HEK293 (cell line): Measurements from ENCODE around the gene ZNF513.

Source experiments
- ATF2 ChIP-seq: fragments of 450-650 bp; formaldehyde crosslinking; IDR thresholded peaks from 2 replicates; pipeline ENCODE4 v1.5.1; 2016; ENCODE audit warnings: missing biosample characterization, missing genetic modification characterization, low read depth
- ELK4 ChIP-seq: IDR thresholded peaks from 2 replicates; pipeline ENCODE4 v1.6.1; 2011; ENCODE audit warnings: mild to moderate bottlenecking, low read depth, low read length, borderline replicate concordance
- GLI2 ChIP-seq: fragments of 450-650 bp; formaldehyde crosslinking; IDR thresholded peaks from 2 replicates; pipeline ENCODE4; 2017; ENCODE audit warnings: missing biosample characterization, missing genetic modification characterization, low read depth, borderline replicate concordance
- GLIS1 ChIP-seq: fragments of 450-650 bp; formaldehyde crosslinking; IDR thresholded peaks from 2 replicates; pipeline ENCODE4 v1.5.1; 2016; ENCODE audit warnings: missing biosample characterization, missing genetic modification characterization
- KLF10 ChIP-seq: fragments of 450-650 bp; IDR thresholded peaks from 2 replicates; pipeline ENCODE4 v1.5.1; 2018; ENCODE audit warnings: missing biosample characterization, mild to moderate bottlenecking, missing genetic modification characterization
- KLF16 ChIP-seq: fragments of 450-650 bp; formaldehyde crosslinking; IDR thresholded peaks from 2 replicates; pipeline ENCODE4 v1.5.1; 2017; ENCODE audit warnings: missing biosample characterization, missing genetic modification characterization
- KLF9 ChIP-seq: fragments of 450-650 bp; formaldehyde crosslinking; IDR thresholded peaks from 2 replicates; pipeline ENCODE4 v1.5.1; 2016; ENCODE audit warnings: missing biosample characterization, missing genetic modification characterization, low read depth
- SCRT2 ChIP-seq: fragments of 450-650 bp; formaldehyde crosslinking; IDR thresholded peaks from 2 replicates; pipeline ENCODE4 v1.5.1; 2016; ENCODE audit warnings: missing biosample characterization, missing genetic modification characterization
- SP3 ChIP-seq: fragments of 450-650 bp; formaldehyde crosslinking; IDR thresholded peaks from 2 replicates; pipeline ENCODE4 v1.5.1; 2016; ENCODE audit warnings: missing biosample characterization, missing genetic modification characterization
- TCF7L2 ChIP-seq: IDR thresholded peaks from 2 replicates; pipeline ENCODE4 v1.6.1; 2011; ENCODE audit warnings: low read depth, mild to moderate bottlenecking, inconsistent platforms, low read length, moderate library complexity, borderline replicate concordance
- TRIM28 ChIP-seq: IDR thresholded peaks from 2 replicates; pipeline ENCODE4 v1.6.1; 2011; ENCODE audit warnings: low read length, control low read depth, borderline replicate concordance
- ZBTB48 ChIP-seq: fragments of 450-650 bp; formaldehyde crosslinking; IDR thresholded peaks from 2 replicates; pipeline ENCODE4 v1.5.1; 2016; ENCODE audit warnings: missing biosample characterization, missing genetic modification characterization
- ZFHX2 ChIP-seq: fragments of 450-650 bp; formaldehyde crosslinking; conservative IDR thresholded peaks from 2 replicates; pipeline ENCODE4 v1.5.1; 2016; ENCODE audit warnings: missing biosample characterization, missing genetic modification characterization
- ZFP41 ChIP-seq: fragments of 450-650 bp; formaldehyde crosslinking; IDR thresholded peaks from 2 replicates; pipeline ENCODE4 v1.5.1; 2016; ENCODE audit warnings: missing biosample characterization, missing genetic modification characterization, borderline replicate concordance
- ZNF10 ChIP-seq: fragments of 450-650 bp; formaldehyde crosslinking; IDR thresholded peaks from 2 replicates; pipeline ENCODE4 v1.5.1; 2017; ENCODE audit warnings: missing biosample characterization, missing genetic modification characterization
- ZNF140 ChIP-seq: fragments of 450-650 bp; formaldehyde crosslinking; IDR thresholded peaks from 2 replicates; pipeline ENCODE4 v1.5.1; 2016; ENCODE audit warnings: missing biosample characterization, missing genetic modification characterization
- ZNF146 ChIP-seq: fragments of 450-650 bp; formaldehyde crosslinking; IDR thresholded peaks from 2 replicates; pipeline ENCODE4 v1.5.1; 2016; ENCODE audit warnings: missing biosample characterization, missing genetic modification characterization
- ZNF155 ChIP-seq: fragments of 450-650 bp; formaldehyde crosslinking; IDR thresholded peaks from 2 replicates; pipeline ENCODE4 v1.5.1; 2016; ENCODE audit warnings: missing biosample characterization, missing genetic modification characterization
- ZNF211 ChIP-seq: fragments of 450-650 bp; formaldehyde crosslinking; IDR thresholded peaks from 2 replicates; pipeline ENCODE4 v1.5.1; 2016; ENCODE audit warnings: low read depth, missing biosample characterization, missing genetic modification characterization
- ZNF23 ChIP-seq: fragments of 450-650 bp; formaldehyde crosslinking; IDR thresholded peaks from 2 replicates; pipeline ENCODE4 v1.5.1; 2016; ENCODE audit warnings: missing biosample characterization, missing genetic modification characterization, borderline replicate concordance
- ZNF266 ChIP-seq: fragments of 450-650 bp; formaldehyde crosslinking; IDR thresholded peaks from 2 replicates; pipeline ENCODE4 v1.5.1; 2016; ENCODE audit warnings: missing biosample characterization, missing genetic modification characterization, low read depth
- ZNF341 ChIP-seq: fragments of 450-650 bp; formaldehyde crosslinking; IDR thresholded peaks from 2 replicates; pipeline ENCODE4; 2016; ENCODE audit warnings: low read depth, missing biosample characterization, missing genetic modification characterization
- ZNF433 ChIP-seq: fragments of 450-650 bp; formaldehyde crosslinking; IDR thresholded peaks from 2 replicates; pipeline ENCODE4 v1.5.1; 2016; ENCODE audit warnings: missing biosample characterization, missing genetic modification characterization, low read depth
- ZNF555 ChIP-seq: fragments of 450-650 bp; formaldehyde crosslinking; conservative IDR thresholded peaks from 2 replicates; pipeline ENCODE4 v1.5.1; 2017; ENCODE audit warnings: missing biosample characterization, mild to moderate bottlenecking, missing genetic modification characterization, inconsistent platforms
- ZNF560 ChIP-seq: fragments of 450-650 bp; formaldehyde crosslinking; IDR thresholded peaks from 2 replicates; pipeline ENCODE4 v1.5.1; 2017; ENCODE audit warnings: missing biosample characterization, missing genetic modification characterization, borderline replicate concordance
- ZNF561 ChIP-seq: fragments of 450-650 bp; IDR thresholded peaks from 2 replicates; pipeline ENCODE4 v1.5.1; 2018; ENCODE audit warnings: missing biosample characterization, missing genetic modification characterization, borderline replicate concordance
- ZNF610 ChIP-seq: fragments of 450-650 bp; formaldehyde crosslinking; IDR thresholded peaks from 2 replicates; pipeline ENCODE4 v1.5.1; 2016; ENCODE audit warnings: missing biosample characterization, missing genetic modification characterization, borderline replicate concordance
- ZNF623 ChIP-seq: fragments of 450-650 bp; formaldehyde crosslinking; IDR thresholded peaks from 2 replicates; pipeline ENCODE4 v1.5.1; 2016; ENCODE audit warnings: missing biosample characterization, missing genetic modification characterization
- ZNF639 ChIP-seq: fragments of 450-650 bp; formaldehyde crosslinking; IDR thresholded peaks from 2 replicates; pipeline ENCODE4 v1.5.1; 2016; ENCODE audit warnings: missing biosample characterization, missing genetic modification characterization
- ZNF670 ChIP-seq: fragments of 450-650 bp; formaldehyde crosslinking; IDR thresholded peaks from 2 replicates; pipeline ENCODE4 v1.5.1; 2016; ENCODE audit warnings: missing biosample characterization, missing genetic modification characterization, low read depth
- ZNF677 ChIP-seq: fragments of 450-650 bp; IDR thresholded peaks from 2 replicates; pipeline ENCODE4 v1.5.0; 2018; ENCODE audit warnings: missing biosample characterization, mild to moderate bottlenecking, missing genetic modification characterization, moderate library complexity
- ZNF704 ChIP-seq: fragments of 450-650 bp; formaldehyde crosslinking; IDR thresholded peaks from 2 replicates; pipeline ENCODE4 v1.5.1; 2016; ENCODE audit warnings: missing biosample characterization, missing genetic modification characterization
- ZNF791 ChIP-seq: fragments of 450-650 bp; formaldehyde crosslinking; IDR thresholded peaks from 2 replicates; pipeline ENCODE4 v1.5.1; 2016; ENCODE audit warnings: missing biosample characterization, missing genetic modification characterization
- ZSCAN30 ChIP-seq: fragments of 450-650 bp; IDR thresholded peaks from 2 replicates; pipeline ENCODE4 v1.5.1; 2018; ENCODE audit warnings: missing biosample characterization, mild to moderate bottlenecking, missing genetic modification characterization, moderate library complexity

Gene ZNF513

GRCh38 chr2:27356382-27357181, 24.0 kb downstream of the ZNF513 start, which contains the start of gene GTF3C2 (continued):
- TF ChIP-seq ZNF23 (tag by site-specific recombination) (no peak), KLF16 (tag by site-specific recombination) (no peak; the same call in 1 of the 2 replicates), ZNF639 (tag by site-specific recombination) (no peak; the same call in 1 of the 2 replicates), GLIS1 (tag by site-specific recombination) (peak; percentile 54), ZNF670 (tag by site-specific recombination) (no peak), ELK4 (0 out of 2 replicates have a peak, but pooled peaks have one; percentile 43), SP3 (tag by site-specific recombination) (peak; percentile 69), ZNF555 (no peak), ZFHX2 (tag by site-specific recombination) (peak; percentile 71), ZNF677 (tag by site-specific recombination) (no peak), ZNF791 (tag by site-specific recombination) (no peak), ZNF341 (peak; percentile 83; the same call in 1 of the 2 replicates), ZBTB48 (no peak), ZNF146 (no peak; the same call in 1 of the 2 replicates), TCF7L2 (no peak), GLI2 (tag by site-specific recombination) (no peak), KLF10 (tag by site-specific recombination) (no peak), ZNF560 (no peak), ZNF211 (tag by site-specific recombination) (no peak), ZNF561 (no peak), ZSCAN30 (tag by site-specific recombination) (no peak), ZNF140 (tag by site-specific recombination) (no peak), TRIM28 (0 out of 2 replicates have a peak, but pooled peaks have one; percentile 43), SCRT2 (tag by site-specific recombination) (no peak), ZNF610 (tag by site-specific recombination) (no peak), KLF9 (no peak), ZNF704 (tag by site-specific recombination) (no peak), ZFP41 (no peak), ZNF155 (tag by site-specific recombination) (no peak), ZNF433 (tag by site-specific recombination) (no peak), ZNF10 (tag by site-specific recombination) (no peak), ATF2 (0 out of 2 replicates have a peak, but pooled peaks have one; percentile 42), ZNF623 (tag by site-specific recombination) (no peak), ZNF266 (tag by site-specific recombination) (no peak)
